Measurements from ENCODE around the gene RSAD2.

The RSAD2 gene

GRCh38 chr2:6917071-6917760 is 39.6 kb downstream of the RSAD2 start, which contains the start of gene RNF144A:
Gene RNF144A, plus strand, starts transcription at chr2:6917412. Its CDS starts 79,515 bp downstream, at chr2:6996927.
- Histone ChIP-seq H3K79me2 (ENCODE audit: low read length) (no peaks in the 10 kb centered on the region), H3K9me2 (replicated peaks; ENCODE audit: insufficient read depth, low read length) (no peaks in the 10 kb centered on the region), H3K27ac (ENCODE audit: low read length) (no peak within 1 kb of the TSS), H3K4me2 (ENCODE audit: low read depth, low read length) (peak within 1 kb of the TSS; percentile 45; the same call in 1 of the 2 replicates), H3K9me3 (replicated peaks; ENCODE audit: insufficient read depth, low read length) (no peaks in the 10 kb centered on the region), H3K9ac (ENCODE audit: low read length) (no peak within 1 kb of the TSS), H3F3A (ENCODE audit: insufficient read depth, low read length) (no peaks in the 10 kb centered on the region), H3K4me3 (ENCODE audit: low read length) (peak within 1 kb of the TSS; percentile 29; the same call in 1 of the 2 replicates), H3K4me1 (ENCODE audit: low read length) (no peaks in the 10 kb centered on the region), H2AFZ (ENCODE audit: low read length) (no peak within 1 kb of the TSS), H4K20me1 (ENCODE audit: insufficient read depth, low read length) (no peaks in the 10 kb centered on the region), H3K36me3 (replicated peaks; ENCODE audit: insufficient read depth, low read length) (no peaks in the 10 kb centered on the region), H3K27me3 (replicated peaks; ENCODE audit: insufficient read depth, low read length) (peaks cover 5% of the 10 kb centered on the region; the same call in 1 of the 2 replicates)
- DNase-seq: peak; percentile 72
- TF ChIP-seq EZH2 (optimal IDR thresholded peaks at IDR 0.05; ENCODE audit: low read depth, low read length) (no peak), CTCF (IDR thresholded peaks at IDR 0.05; ENCODE audit: low read length) (peak; percentile 31)

DNA sequence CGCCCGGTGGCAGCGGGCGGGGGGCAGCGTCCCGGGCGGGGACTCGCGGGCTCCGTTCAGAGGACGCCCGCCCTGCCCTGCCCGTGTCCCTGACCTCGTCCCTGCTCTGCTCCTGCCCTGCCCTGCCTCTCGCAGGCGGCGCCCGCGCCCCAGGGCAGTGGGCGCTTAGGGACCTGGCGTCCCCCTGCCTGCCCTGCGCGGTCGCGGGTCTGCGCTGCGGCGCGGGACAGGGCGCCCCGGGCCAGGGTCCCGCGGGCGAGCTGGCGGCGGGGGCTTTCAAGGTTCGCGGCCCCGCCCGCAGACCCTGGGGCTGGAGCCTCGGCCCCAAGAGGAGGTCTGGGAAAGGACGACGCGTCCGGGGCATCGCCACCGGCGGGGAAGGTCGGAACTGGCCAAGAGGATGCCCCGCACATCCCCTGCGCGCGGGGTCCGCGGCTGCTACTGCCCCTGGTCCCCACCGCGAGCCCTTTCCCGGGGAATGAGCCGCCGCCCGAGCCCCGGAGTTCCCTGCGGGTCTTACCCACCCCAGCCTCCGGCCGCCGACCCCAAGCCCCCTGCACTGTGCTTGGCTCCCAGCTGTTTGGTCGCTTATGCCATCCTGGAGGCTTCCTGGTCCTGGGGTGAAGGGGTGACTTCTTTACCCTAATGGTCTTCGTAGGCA is 40.3 kb downstream of the RSAD2 start:
- Histone ChIP-seq H3K36me3 (replicated peaks; ENCODE audit: insufficient read depth, low read length) (no peaks in the 10 kb centered on the region), H3K27ac (ENCODE audit: low read length) (no peak overlapping the region), H3K9me2 (replicated peaks; ENCODE audit: insufficient read depth, low read length) (no peaks in the 10 kb centered on the region), H3K79me2 (ENCODE audit: low read length) (no peaks in the 10 kb centered on the region), H3F3A (ENCODE audit: insufficient read depth, low read length) (no peaks in the 10 kb centered on the region), H2AFZ (ENCODE audit: low read length) (no peak overlapping the region), H3K27me3 (replicated peaks; ENCODE audit: insufficient read depth, low read length) (peaks cover 5% of the 10 kb centered on the region; the same call in 1 of the 2 replicates), H3K4me3 (ENCODE audit: low read length) (peak overlapping the region; percentile 29; the same call in 1 of the 2 replicates), H3K4me1 (ENCODE audit: low read length) (no peaks in the 10 kb centered on the region), H3K9me3 (replicated peaks; ENCODE audit: insufficient read depth, low read length) (no peaks in the 10 kb centered on the region), H3K4me2 (ENCODE audit: low read depth, low read length) (peak overlapping the region; percentile 45; the same call in 1 of the 2 replicates), H3K9ac (ENCODE audit: low read length) (no peak overlapping the region), H4K20me1 (ENCODE audit: insufficient read depth, low read length) (no peaks in the 10 kb centered on the region)
- no peak for TF ChIP-seq CTCF (IDR thresholded peaks at IDR 0.05; ENCODE audit: low read length)
- no peak for TF ChIP-seq EZH2 (optimal IDR thresholded peaks at IDR 0.05; ENCODE audit: low read depth, low read length)
- TF ChIP-seq EZH2phosphoT487 (IDR thresholded peaks at IDR 0.05; ENCODE audit: low read length): no peak
- DNase-seq: no peak

DNA sequence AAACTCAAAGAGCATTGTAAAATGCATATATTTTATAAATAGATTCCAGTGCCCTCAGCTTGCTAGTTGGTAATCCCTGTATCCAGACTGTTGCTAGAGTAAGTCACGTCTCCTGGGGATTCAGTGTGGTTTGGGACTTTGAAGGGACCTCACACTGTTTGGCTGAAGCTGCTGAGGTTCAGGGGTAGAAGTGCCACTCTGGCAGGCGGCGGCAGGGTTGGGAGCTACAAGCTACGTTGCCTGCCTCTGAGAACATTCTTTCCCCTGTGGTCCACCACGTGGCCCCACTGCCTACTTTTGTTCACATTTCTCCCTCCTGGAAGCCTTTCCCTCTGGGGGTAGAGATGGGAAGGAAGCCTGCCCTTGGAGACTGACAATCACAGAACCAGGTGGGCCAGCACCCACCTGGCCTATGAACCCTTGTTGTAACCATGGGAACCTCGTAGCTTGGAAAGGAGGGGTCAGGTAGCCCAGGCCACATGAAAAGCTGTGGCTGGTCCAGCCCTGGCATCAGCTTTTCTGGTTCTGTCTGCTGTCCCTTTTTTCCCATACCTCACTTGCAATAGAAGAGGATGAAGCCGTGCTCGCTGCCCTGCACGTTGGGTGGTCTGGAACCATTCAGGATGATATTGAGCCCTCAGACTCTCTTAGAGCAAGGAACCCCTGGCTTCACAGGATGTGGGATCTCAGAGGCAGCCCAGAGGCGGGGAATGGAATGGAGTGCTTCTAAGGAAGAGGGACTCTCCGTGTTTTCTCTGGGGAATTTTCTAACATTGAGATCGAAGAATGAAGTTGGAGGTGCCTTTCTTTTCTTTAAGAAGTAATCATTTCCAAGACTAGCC is 42.5 kb downstream of the RSAD2 start:
- Histone ChIP-seq H4K20me1 (ENCODE audit: insufficient read depth, low read length) (no peaks in the 10 kb centered on the region), H3K79me2 (ENCODE audit: low read length) (no peaks in the 10 kb centered on the region), H3K27ac (ENCODE audit: low read length) (no peak overlapping the region), H3K4me1 (ENCODE audit: low read length) (no peaks in the 10 kb centered on the region), H3K4me2 (ENCODE audit: low read depth, low read length) (no peak overlapping the region), H2AFZ (ENCODE audit: low read length) (no peak overlapping the region), H3K4me3 (ENCODE audit: low read length) (no peak overlapping the region), H3K36me3 (replicated peaks; ENCODE audit: insufficient read depth, low read length) (no peaks in the 10 kb centered on the region), H3K9ac (ENCODE audit: low read length) (no peak overlapping the region), H3K27me3 (replicated peaks; ENCODE audit: insufficient read depth, low read length) (0 out of 2 replicates have a peak, but pooled peaks cover 5% of the 10 kb centered on the region), H3K9me2 (replicated peaks; ENCODE audit: insufficient read depth, low read length) (no peaks in the 10 kb centered on the region), H3F3A (ENCODE audit: insufficient read depth, low read length) (no peaks in the 10 kb centered on the region), H3K9me3 (replicated peaks; ENCODE audit: insufficient read depth, low read length) (no peaks in the 10 kb centered on the region)
- no peak for DNase-seq
- no peak for TF ChIP-seq CTCF (IDR thresholded peaks at IDR 0.05; ENCODE audit: low read length)
- TF ChIP-seq EZH2phosphoT487 (IDR thresholded peaks at IDR 0.05; ENCODE audit: low read length): no peak
- TF ChIP-seq EZH2 (optimal IDR thresholded peaks at IDR 0.05; ENCODE audit: low read depth, low read length): no peak

All from MM.1S (cell line).